ENCODE measurements around the gene FN3K.

FN3K gene

GRCh38 chr17:82734987-82735866, at the start of gene FN3K:
TSS of gene FN3K (plus strand) at chr17:82735615. CDS start at chr17:82735637, 22 bp downstream.
- peak; percentile 75 for DNase-seq (ENCODE audit: low spot score)

GRCh38 chr17:82686366-82687324, 48.8 kb upstream of the FN3K start:
- no peak for DNase-seq (ENCODE audit: low spot score)

- DNase-seq (ENCODE audit: low spot score): no peak
Observed at GRCh38 chr17:82687375-82687861, 48.0 kb upstream of the FN3K start.

GRCh38 chr17:82687871-82688270, 47.5 kb upstream of the FN3K start:
- no peak for DNase-seq (ENCODE audit: low spot score)

GRCh38 chr17:82689077-82689476, 46.3 kb upstream of the FN3K start:
- no peak for DNase-seq (ENCODE audit: low spot score)

- DNase-seq (ENCODE audit: low spot score): no peak
Observed at GRCh38 chr17:82690786-82691489, 44.5 kb upstream of the FN3K start.

GRCh38 chr17:82691714-82692113, 43.7 kb upstream of the FN3K start:
- no peak for DNase-seq (ENCODE audit: low spot score)

GRCh38 chr17:82692268-82692667, 43.1 kb upstream of the FN3K start:
- DNase-seq (ENCODE audit: low spot score): no peak

GRCh38 chr17:82693168-82693867, 42.1 kb upstream of the FN3K start:
- no peak for DNase-seq (ENCODE audit: low spot score)

- no peak for DNase-seq (ENCODE audit: low spot score)
Observed at GRCh38 chr17:82694647-82695046, 40.8 kb upstream of the FN3K start.

GRCh38 chr17:82696259-82696658, 39.2 kb upstream of the FN3K start:
- DNase-seq (ENCODE audit: low spot score): no peak

GRCh38 chr17:82696916-82697807, 38.3 kb upstream of the FN3K start:
- no peak for DNase-seq (ENCODE audit: low spot score)

- DNase-seq (ENCODE audit: low spot score): no peak
Observed at GRCh38 chr17:82697808-82698064, 37.7 kb upstream of the FN3K start.

GRCh38 chr17:82698065-82698973, 37.1 kb upstream of the FN3K start, which contains the start of gene RAB40B:
TSS of gene RAB40B (minus strand) at chr17:82698698. CDS start at chr17:82698596, 102 bp downstream.
- peak; percentile 98 for DNase-seq (ENCODE audit: low spot score)

- DNase-seq (ENCODE audit: low spot score): no peak
Observed at GRCh38 chr17:82698974-82699442, 36.4 kb upstream of the FN3K start.

GRCh38 chr17:82699551-82699950, 35.9 kb upstream of the FN3K start:
- no peak for DNase-seq (ENCODE audit: low spot score)

- DNase-seq (ENCODE audit: low spot score): no peak
Observed at GRCh38 chr17:82702231-82702927, 33.0 kb upstream of the FN3K start.

GRCh38 chr17:82703036-82703745, 32.2 kb upstream of the FN3K start:
- DNase-seq (ENCODE audit: low spot score): no peak

Measured in RKO (cell line).